Uterus (tissue), 4 donors: Measurements from ENCODE around the gene RAC2. TPM values are rescaled to one million over a fixed set of nuclear protein-coding genes. Genes with fewer than 3 reads are reported as not detected.

ENCODE experiments used
- DNase-seq, 2 donors: peaks; one replicate each; pipeline ENCODE4 v3.0.0-alpha.2; 2019 to 2020
- H3K27ac ChIP-seq, 2 donors: fragments of 200-600 bp; sonication (generic); 1 replicate in 1 of 2; 2 replicates in 1 of 2; pipeline ENCODE4 v1.5.1; 2016 to 2018
- H3K27me3 ChIP-seq, 2 donors: fragments of 200-600 bp; sonication (generic); one replicate each; pipeline ENCODE4 v1.5.1; 2018 to 2019; ENCODE audit warnings: control low read depth in 1 of 2
- H3K36me3 ChIP-seq, 2 donors: fragments of 200-600 bp; sonication (generic); one replicate each; pipeline ENCODE4 v1.5.1; 2019; ENCODE audit warnings: control low read depth in 1 of 2
- H3K4me1 ChIP-seq, 2 donors: fragments of 200-600 bp; sonication (generic); one replicate each; pipeline ENCODE4 v1.5.1; 2018 to 2019; ENCODE audit warnings: control low read depth in 1 of 2
- H3K4me3 ChIP-seq, 2 donors: fragments of 200-600 bp; sonication (generic); 1 replicate in 1 of 2; 2 replicates in 1 of 2; pipeline ENCODE4 v1.5.1; 2018 to 2019; ENCODE audit warnings: mild to moderate bottlenecking in 1 of 2
- H3K9me3 ChIP-seq, 2 donors: fragments of 200-600 bp; sonication (generic); one replicate each; pipeline ENCODE4 v1.5.1; 2019; ENCODE audit warnings: control low read depth in 1 of 2
- CTCF ChIP-seq, 4 experiments: fragments of 200-600 bp in 2 of 4; fragments of 450-650 bp in 2 of 4; sonication (generic) in 2 of 4; IDR thresholded peaks; one replicate each; pipeline ENCODE4 v1.5.1; 2016 to 2019; ENCODE audit warnings: antibody characterized with exemption in 4 of 4, mild to moderate bottlenecking in 2 of 4, moderate library complexity in 1 of 4
- POLR2A ChIP-seq, 2 donors: fragments of 450-650 bp; IDR thresholded peaks; one replicate each; pipeline ENCODE4 v1.6.1; 2016; ENCODE audit warnings: antibody characterized with exemption in 2 of 2, mild to moderate bottlenecking in 1 of 2, moderate library complexity in 1 of 2
- intact Hi-C: fragments of 100-400 bp; cut with DNase I; formaldehyde crosslinking; loops from one replicate; pipeline ENCODE4 v1.15.1; 2023; ENCODE audit warnings: low total_unique reads
- total RNA-seq, 4 donors: library from RNA; depleted of rRNA in 3 of 4; stranded (reverse); fragments of >200 nt in 3 of 4; gene quantifications; one replicate each; pipeline versions ENCODE4 v1.1.0 to v1.2.4, GENCODE V29; 2014 to 2023
- donor health status: DM: yes; HTN: yes; CAD: no.

RAC2 gene
- total RNA-seq, 4 donors from 2014 or later: 2.4 to 6.7 (median 4.5) TPM

DNA sequence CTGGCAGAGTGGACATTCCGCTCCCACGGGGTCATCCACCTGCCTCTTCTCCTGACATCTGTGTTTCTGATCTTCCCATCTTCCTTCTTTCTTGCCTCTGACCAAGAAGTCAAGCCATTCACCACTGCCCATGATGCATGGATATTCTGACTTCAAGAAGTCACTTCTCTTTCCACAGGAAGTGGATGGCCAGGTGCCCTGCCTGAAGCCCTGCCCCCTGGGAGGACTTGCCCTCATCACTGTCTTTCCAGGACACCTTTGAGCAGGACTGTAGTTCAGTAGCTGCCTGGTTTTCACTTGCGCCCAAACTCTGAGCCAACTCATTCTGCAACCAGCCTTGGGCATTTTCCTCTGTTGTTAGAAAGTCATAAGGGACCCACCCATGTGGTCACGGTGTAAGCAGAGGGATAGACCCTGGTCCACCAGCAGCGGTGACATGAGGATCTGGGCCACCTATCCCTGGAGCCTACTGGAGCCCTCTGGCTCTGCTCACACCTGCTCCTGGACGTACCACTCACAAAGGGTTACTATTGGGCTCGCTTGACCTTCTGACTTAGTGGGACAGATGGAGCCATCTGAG lies 45.2 kb upstream of the RAC2 start:
- H3K27ac ChIP-seq: no peak overlapping the region
- no peaks in the 10 kb centered on the region for H3K27me3 ChIP-seq
- H3K4me3 ChIP-seq: no peak overlapping the region
- H3K9me3 ChIP-seq: no peaks in the 10 kb centered on the region
- peaks cover 0 to 7% of the 10 kb centered on the region in 2 donors for H3K4me1 ChIP-seq
- no peaks in the 10 kb centered on the region for H3K36me3 ChIP-seq
- DNase-seq: no peak
- intact Hi-C loops: no loop called here
- TF ChIP-seq POLR2A (IDR thresholded peaks at IDR 0.05) (no peak), CTCF (IDR thresholded peaks at IDR 0.05) (no peak)

GRCh38 chr22:37288521-37288920 lies 44.5 kb upstream of the RAC2 start:
- TF ChIP-seq POLR2A (IDR thresholded peaks at IDR 0.05): no peak
- no peak for TF ChIP-seq CTCF (IDR thresholded peaks at IDR 0.05)
- no peak for DNase-seq

GRCh38 chr22:37287550-37287951 lies 43.5 kb upstream of the RAC2 start:
- Histone ChIP-seq H3K27me3 (no peaks in the 10 kb centered on the region), H3K9me3 (no peaks in the 10 kb centered on the region), H3K4me3 (no peak overlapping the region), H3K4me1 (peaks cover 0 to 7% of the 10 kb centered on the region in 2 donors), H3K27ac (no peak overlapping the region), H3K36me3 (no peaks in the 10 kb centered on the region)
- intact Hi-C loops: no loop called here
- DNase-seq: no peak
- TF ChIP-seq POLR2A (IDR thresholded peaks at IDR 0.05) (no peak), CTCF (IDR thresholded peaks at IDR 0.05) (no peak)

More at GRCh38 chr22:37288521-37288920, 44.5 kb upstream of the RAC2 start:
- no peak overlapping the region for H3K4me3 ChIP-seq
- peaks cover 0 to 7% of the 10 kb centered on the region in 2 donors for H3K4me1 ChIP-seq
- no peak overlapping the region for H3K27ac ChIP-seq
- intact Hi-C loops: no loop called here
- no peaks in the 10 kb centered on the region for H3K9me3 ChIP-seq
- no peaks in the 10 kb centered on the region for H3K36me3 ChIP-seq
- H3K27me3 ChIP-seq: no peaks in the 10 kb centered on the region

DNA sequence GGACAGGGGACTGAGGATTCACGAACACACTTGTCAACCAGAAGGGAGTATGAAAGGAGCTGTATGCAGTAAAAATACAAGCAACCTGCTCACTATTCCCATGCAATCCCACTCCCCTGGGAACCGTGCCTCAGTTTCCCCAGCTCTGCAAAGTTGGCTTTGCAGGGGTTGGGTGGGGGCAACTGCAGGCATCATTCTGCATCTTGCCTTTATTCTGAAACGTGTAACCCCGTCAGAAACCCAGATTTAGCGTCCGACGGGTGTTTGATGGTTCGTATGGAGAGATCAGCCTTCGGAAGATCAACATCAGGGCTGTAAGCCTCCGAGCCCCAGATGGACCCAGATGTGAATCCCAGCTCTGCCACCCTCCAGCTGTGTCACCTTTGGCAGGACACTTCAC lies 41.9 kb upstream of the RAC2 start:
- no peaks in the 10 kb centered on the region for H3K27me3 ChIP-seq
- intact Hi-C loops: no loop called here

More for the DNA sequence above, 41.9 kb upstream of the RAC2 start:
- Histone ChIP-seq H3K4me3 (no peak overlapping the region), H3K27ac (no peak overlapping the region), H3K4me1 (peaks cover 0 to 7% of the 10 kb centered on the region in 2 donors), H3K9me3 (no peaks in the 10 kb centered on the region), H3K36me3 (no peaks in the 10 kb centered on the region)
- DNase-seq: no peak
- no peak for TF ChIP-seq CTCF (IDR thresholded peaks at IDR 0.05)
